GM10847 (cell line): ENCODE data around the gene TXNDC17.

ENCODE experiments used
- POLR2A ChIP-seq: IDR thresholded peaks from 2 replicates; pipeline ENCODE4 v1.6.1; 2011; ENCODE audit not compliant: insufficient read length; ENCODE audit errors: extremely low read depth

Gene TXNDC17

GRCh38 chr17:6632530-6632929, 8.3 kb upstream of the TXNDC17 start:
- TF ChIP-seq POLR2A, result no peak

GRCh38 chr17:6633263-6633662, 7.6 kb upstream of the TXNDC17 start:
- no peak for TF ChIP-seq POLR2A

DNA sequence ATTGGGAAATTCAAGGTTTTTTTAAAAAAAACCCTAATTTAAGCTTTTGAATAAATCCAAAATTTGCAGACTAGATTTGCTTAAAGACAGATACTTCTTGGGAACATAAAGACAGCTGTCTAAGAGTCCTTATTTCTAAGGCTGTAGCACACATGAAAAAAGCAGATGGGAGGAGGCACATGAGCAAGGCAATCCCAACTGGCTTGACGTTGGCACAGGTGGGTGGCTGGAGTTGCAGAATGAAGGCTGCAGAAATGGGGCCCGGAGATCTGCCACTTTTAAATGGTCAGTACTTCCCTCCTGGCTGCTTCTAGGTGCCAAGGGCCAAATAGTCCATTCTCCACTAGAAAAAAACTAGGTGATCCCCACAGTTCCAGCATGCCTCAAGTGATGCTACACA, 4.8 kb upstream of the TXNDC17 start:
- no peak for TF ChIP-seq POLR2A

- TF ChIP-seq POLR2A, result no peak
Observed at GRCh38 chr17:6636616-6637457, 4.0 kb upstream of the TXNDC17 start.

DNA sequence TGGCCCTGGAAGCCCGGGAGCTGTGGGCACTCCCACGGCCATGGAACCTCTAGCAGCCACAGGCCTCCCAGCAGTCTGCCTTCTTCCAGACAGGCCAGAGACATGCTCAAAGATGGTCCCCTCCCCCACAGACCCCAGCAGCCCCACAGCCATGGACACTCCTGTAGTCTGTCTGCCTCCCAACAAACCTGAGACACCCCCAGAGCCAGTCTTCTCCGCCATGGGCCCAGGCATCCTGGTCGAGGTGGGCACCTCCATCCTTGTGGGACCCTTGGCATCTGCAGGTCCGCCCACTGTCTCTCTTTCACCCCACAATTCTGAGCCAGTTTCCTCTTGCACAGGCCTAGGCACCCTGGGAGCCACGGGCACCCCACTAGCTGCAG, 3.4 kb upstream of the TXNDC17 start:
- no peak for TF ChIP-seq POLR2A

DNA sequence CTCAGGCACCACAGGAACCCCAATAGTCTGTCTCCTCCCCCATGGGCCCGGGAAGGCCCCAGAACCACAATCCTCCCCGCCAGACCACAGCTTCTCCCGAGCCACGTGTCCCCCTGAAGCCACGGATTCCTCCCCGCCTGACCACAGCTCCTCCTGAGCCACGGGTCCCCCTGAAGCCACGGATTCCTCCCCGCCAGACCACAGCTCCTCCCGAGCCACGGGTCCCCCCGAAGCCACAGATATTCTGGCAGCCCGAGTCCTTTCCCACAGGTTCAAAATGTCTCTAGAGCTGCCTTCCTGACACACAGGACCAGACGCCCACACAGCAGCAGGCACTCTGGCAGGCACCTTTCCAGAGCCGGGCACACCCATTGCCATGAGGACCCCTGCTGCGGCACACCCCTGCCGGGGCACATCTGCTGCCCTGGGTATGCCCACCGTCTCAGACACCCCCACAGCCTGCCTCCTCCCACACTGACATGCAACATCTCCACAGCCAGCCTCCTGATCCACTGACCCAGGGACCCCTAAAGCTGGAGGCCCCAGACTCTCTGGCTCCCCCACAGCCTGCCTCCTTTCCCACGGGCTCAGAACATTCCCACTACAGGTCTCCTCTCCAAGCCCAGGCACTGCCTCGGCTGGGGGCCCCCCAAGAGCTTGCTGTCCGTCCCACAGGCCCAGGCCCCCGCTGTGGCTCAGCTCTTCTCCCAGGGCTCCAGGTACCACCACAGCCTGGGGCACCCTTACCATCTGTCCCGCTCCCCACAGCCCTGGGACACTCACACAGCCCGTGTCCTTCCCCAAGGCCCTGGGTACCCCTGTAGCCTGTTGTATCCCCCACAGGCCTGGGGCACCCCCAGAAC, 2.6 kb upstream of the TXNDC17 start:
- TF ChIP-seq POLR2A, result no peak

DNA sequence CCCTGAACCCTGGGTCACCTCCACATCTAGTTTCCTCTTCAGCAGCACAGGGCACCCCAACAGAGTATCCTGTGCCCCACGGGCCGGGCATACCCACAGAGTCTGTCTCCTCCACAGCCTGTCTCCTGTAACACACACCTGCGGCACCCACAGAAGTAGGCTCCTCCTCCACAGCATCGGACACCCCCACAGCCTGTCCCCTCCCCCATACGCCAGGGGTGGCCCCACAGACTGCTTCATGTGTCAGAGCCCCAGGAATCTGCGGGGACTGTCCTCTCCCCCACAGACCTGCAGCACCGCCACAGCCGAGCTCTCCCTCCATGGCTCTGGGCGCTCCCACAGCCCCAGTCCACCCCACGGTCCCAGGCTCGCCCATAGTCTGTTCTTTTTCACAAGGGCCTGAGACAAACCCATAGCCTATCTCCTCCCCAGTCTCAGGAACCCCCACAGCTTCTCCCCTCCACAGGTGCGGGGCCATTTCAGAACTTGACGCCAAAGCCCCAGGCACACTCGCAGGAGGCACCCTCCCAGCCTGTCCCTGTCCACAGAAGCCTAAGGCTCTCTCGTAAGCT, 1.8 kb upstream of the TXNDC17 start:
- no peak for TF ChIP-seq POLR2A

- TF ChIP-seq POLR2A, result no peak
Observed at GRCh38 chr17:6639586-6640535, 999 bp upstream of the TXNDC17 start.

DNA sequence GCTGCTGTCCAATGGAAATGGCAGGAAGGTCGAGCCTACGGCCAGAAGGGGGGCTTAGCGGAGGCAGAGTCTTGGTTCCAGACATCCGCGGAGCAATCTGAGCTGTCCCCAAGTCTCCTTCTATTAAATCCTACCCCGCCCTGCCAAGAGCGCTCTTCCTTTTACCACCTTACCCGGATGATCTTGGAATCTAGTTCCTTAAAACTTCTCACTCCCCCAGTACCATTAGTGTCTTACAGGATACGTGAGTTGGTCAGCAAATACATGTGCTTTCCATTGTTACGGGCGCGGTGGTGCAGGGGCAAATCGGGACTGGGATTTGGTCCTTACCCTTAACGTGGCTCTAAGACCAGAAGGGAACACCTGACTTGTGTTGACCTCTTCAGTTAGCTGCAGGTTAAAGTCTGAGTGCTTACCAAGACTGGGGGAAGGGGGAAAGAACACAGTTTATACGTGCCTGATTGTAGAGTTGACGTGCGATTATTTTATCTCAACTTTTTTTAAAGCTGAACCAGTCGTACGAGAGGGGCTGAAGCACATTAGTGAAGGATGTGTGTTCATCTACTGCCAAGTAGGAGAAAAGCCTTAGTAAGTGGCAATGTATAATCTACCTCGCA, 495 bp downstream of the TXNDC17 start:
- TF ChIP-seq POLR2A, result no peak

GRCh38 chr17:6642592-6642991, 1.7 kb downstream of the TXNDC17 start:
- TF ChIP-seq POLR2A, result no peak

DNA sequence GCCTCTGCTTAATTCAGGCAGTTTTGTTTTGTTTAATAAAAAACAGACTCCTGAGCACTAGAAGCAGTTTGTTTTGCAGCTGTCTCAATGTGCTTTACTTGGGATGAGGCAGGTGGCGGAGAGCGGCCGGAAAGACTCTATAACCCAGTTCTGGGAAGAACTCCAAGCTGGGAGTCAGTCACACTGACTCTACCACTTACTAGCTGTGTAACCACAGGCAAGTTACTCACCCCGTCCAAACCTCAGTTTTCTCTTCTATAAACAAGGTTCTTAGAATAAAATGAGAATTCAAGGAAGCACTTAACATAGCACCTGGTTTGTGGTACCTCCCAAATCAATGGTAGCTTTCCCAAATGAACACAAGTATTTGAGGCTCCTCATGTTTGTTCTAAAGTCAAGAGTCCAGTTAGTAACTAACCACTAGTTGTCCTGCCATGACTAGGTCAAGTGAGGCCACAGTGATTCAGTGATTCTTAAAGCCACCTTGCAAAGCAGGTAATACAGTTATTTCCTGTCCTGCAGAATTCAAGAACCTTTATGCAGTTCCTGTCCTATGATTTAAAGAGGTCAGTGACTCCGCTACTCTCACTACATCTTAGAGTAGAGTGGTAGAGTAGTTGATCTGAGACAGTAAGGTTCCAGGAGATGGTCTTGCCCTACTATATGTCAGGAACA, 2.7 kb downstream of the TXNDC17 start:
- no peak for TF ChIP-seq POLR2A

- TF ChIP-seq POLR2A, result no peak
Observed at GRCh38 chr17:6648181-6648580, 7.3 kb downstream of the TXNDC17 start.

- peak; percentile 69 for TF ChIP-seq POLR2A
Observed at GRCh38 chr17:6651354-6651918, 10.6 kb downstream of the TXNDC17 start, which contains the start of the genes C17orf100 and MED31. Gene C17orf100, plus strand, starts transcription at chr17:6651762. Its CDS starts 152 bp downstream, at chr17:6651914. Gene MED31, minus strand, starts transcription at chr17:6651605. Its CDS starts 77 bp downstream, at chr17:6651528.
